ENCODE measurements around the gene KCNK1.

- TF ChIP-seq CTCF (IDR thresholded peaks at IDR 0.05) (no peak), POLR2A (IDR thresholded peaks at IDR 0.05) (no peak), EP300 (IDR thresholded peaks at IDR 0.05; ENCODE audit: low read depth) (no peak)
These were observed 48.8 kb downstream of the KCNK1 start for GRCh38 chr1:233662575-233663304.
